Endothelial cell of umbilical vein (primary cell): ENCODE measurements around the gene SAE1. TPM values are rescaled to one million over a fixed set of nuclear protein-coding genes. Genes with fewer than 3 reads are reported as not detected.

ENCODE experiments used
- BruUV-seq: library from RNA; stranded (reverse); fragments of 400-500 nt; replicated peaks from 2 replicates; lab custom pipeline; 2021; lab: Mats Ljungman, UMichigan
- CTCF ChIA-PET: fragments of 300-600, 350-600 bp; sonication (Branson Sonifier 250); formaldehyde crosslinking; loops from one replicate; lab custom pipeline; 2021; ENCODE audit warnings: antibody characterized with exemption, inconsistent platforms; lab: Charles Lee
- POLR2A ChIA-PET: fragments of 300-600, 350-600 bp; sonication (Branson Sonifier 250); formaldehyde crosslinking; loops from one replicate; lab custom pipeline; 2021; ENCODE audit warnings: antibody characterized with exemption, inconsistent platforms; lab: Charles Lee
- DNase-seq: peaks from one replicate; pipeline ENCODE4 v3.0.0-alpha.2; 2011; ENCODE audit warnings: low read depth, low spot score
- FAIRE-seq: peaks from 2 replicates; lab custom pipeline; 2011; peaks lifted over from hg19 to GRCh38; lab: Jason Lieb, UNC
- H2AFZ ChIP-seq: 2 replicates; pipeline ENCODE4 v1.6.0; 2012; ENCODE audit warnings: low read depth, low read length, control low read depth, inconsistent platforms
- H3K27ac ChIP-seq: 2 replicates; pipeline ENCODE4 v1.5.1; 2011; ENCODE audit warnings: low read depth, mild to moderate bottlenecking, control low read depth, low read length, moderate library complexity; ENCODE audit not compliant: insufficient read depth
- H3K27me3 ChIP-seq, 2 experiments: 2 replicates each; pipeline versions ENCODE4 v1.6.0 to v1.6.1; 2011; ENCODE audit warnings: low read length in 2 of 2, mixed read lengths in 1 of 2; ENCODE audit not compliant: control insufficient read depth in 2 of 2, insufficient read depth in 2 of 2
- H3K36me3 ChIP-seq, 2 experiments: 2 replicates in 1 of 2; 3 replicates in 1 of 2; pipeline ENCODE4 v1.5.1; 2011; ENCODE audit warnings: low read length in 2 of 2, mild to moderate bottlenecking in 1 of 2, moderate library complexity in 1 of 2; ENCODE audit not compliant: control insufficient read depth in 2 of 2, insufficient read depth in 2 of 2; ENCODE audit errors: extremely low read depth in 1 of 2
- H3K4me1 ChIP-seq: 3 replicates; pipeline ENCODE4 v1.5.1; 2011; ENCODE audit warnings: mild to moderate bottlenecking, low read length; ENCODE audit not compliant: control insufficient read depth, insufficient read depth; ENCODE audit errors: extremely low read depth
- H3K4me2 ChIP-seq: 2 replicates; pipeline ENCODE4 v1.6.1; 2011; ENCODE audit warnings: low read length, control low read depth, mixed read lengths; ENCODE audit not compliant: insufficient read depth
- H3K4me3 ChIP-seq, 3 experiments: fragments of 200-600 bp in 1 of 3; sonication (generic), shearing (Covaris generic) in 1 of 3; replicated peaks in 1 of 3; 2 replicates each; pipeline ENCODE4 v1.5.1; 2011 to 2016; ENCODE audit warnings: control low read depth in 3 of 3, low read length in 3 of 3, mild to moderate bottlenecking in 2 of 3, inconsistent platforms in 1 of 3, low read depth in 1 of 3, moderate library complexity in 1 of 3; ENCODE audit not compliant: insufficient read depth in 1 of 3
- H3K79me2 ChIP-seq: 2 replicates; pipeline ENCODE4 v1.6.0; 2012; ENCODE audit warnings: low read length, inconsistent platforms; ENCODE audit not compliant: control insufficient read depth, insufficient read depth
- H3K9ac ChIP-seq: replicated peaks from 2 replicates; pipeline ENCODE3; 2011; ENCODE audit warnings: low read length, control low read depth; ENCODE audit not compliant: insufficient read depth; ENCODE audit errors: extremely low read depth
- H3K9me1 ChIP-seq: replicated peaks from 3 replicates; pipeline ENCODE4 v1.6.0; 2011; ENCODE audit warnings: mild to moderate bottlenecking, low read length; ENCODE audit not compliant: control insufficient read depth, insufficient read depth; ENCODE audit errors: extremely low read depth
- H3K9me3 ChIP-seq: replicated peaks from 2 replicates; pipeline ENCODE4 v1.5.1; 2012; ENCODE audit warnings: low read length, inconsistent platforms; ENCODE audit not compliant: control insufficient read depth, insufficient read depth
- H4K20me1 ChIP-seq: replicated peaks from 2 replicates; pipeline ENCODE3; 2011; ENCODE audit warnings: mild to moderate bottlenecking, low read length; ENCODE audit not compliant: control insufficient read depth, insufficient read depth; ENCODE audit errors: extremely low read depth
- CTCF ChIP-seq, 2 donors: IDR thresholded peaks; 1 replicate in 1 of 2; 2 replicates in 1 of 2; pipeline ENCODE4 v1.5.1; 2011; ENCODE audit warnings: low read length in 2 of 2, mild to moderate bottlenecking in 2 of 2, moderate library complexity in 2 of 2, control low read depth in 1 of 2, inconsistent platforms in 1 of 2, low read depth in 1 of 2; ENCODE audit not compliant: insufficient read depth in 1 of 2; ENCODE audit errors: extremely low read depth in 1 of 2
- EZH2 ChIP-seq: IDR thresholded peaks from 2 replicates; pipeline ENCODE4 v1.6.1; 2012; ENCODE audit warnings: borderline replicate concordance, low read depth, mild to moderate bottlenecking, moderate library complexity, low read length, inconsistent platforms; ENCODE audit not compliant: severe bottlenecking
- FOS ChIP-seq: IDR thresholded peaks from 2 replicates; pipeline ENCODE4 v1.6.1; 2011; ENCODE audit warnings: mild to moderate bottlenecking, low read length, moderate library complexity, borderline replicate concordance; ENCODE audit not compliant: insufficient read depth
- GATA2 ChIP-seq: IDR thresholded peaks from 2 replicates; pipeline ENCODE4 v1.7.0; 2011; ENCODE audit warnings: low read depth, mild to moderate bottlenecking, moderate library complexity, mixed read lengths, low read length; ENCODE audit not compliant: insufficient read length, insufficient read depth
- JUN ChIP-seq: IDR thresholded peaks from 2 replicates; pipeline ENCODE4 v1.6.1; 2011; ENCODE audit warnings: borderline replicate concordance, low read depth; ENCODE audit not compliant: insufficient read length, insufficient read depth
- MAX ChIP-seq: IDR thresholded peaks from 2 replicates; pipeline ENCODE4 v1.6.1; 2011; ENCODE audit not compliant: insufficient read depth, insufficient read length
- MYC ChIP-seq: IDR thresholded peaks from one replicate; pipeline ENCODE4 v1.6.1; 2011; ENCODE audit warnings: mild to moderate bottlenecking, low read depth, low read length
- POLR2A ChIP-seq: IDR thresholded peaks from 2 replicates; pipeline ENCODE4 v1.6.1; 2012; ENCODE audit warnings: low read depth, mild to moderate bottlenecking, control low read depth, low read length
- POLR2AphosphoS5 ChIP-seq: IDR thresholded peaks from 2 replicates; pipeline ENCODE4 v1.6.1; 2012; ENCODE audit warnings: low read depth, mild to moderate bottlenecking, control low read depth, low read length, moderate library complexity; ENCODE audit not compliant: insufficient read depth
- dilution Hi-C: fragments of 300-500 bp; cut with MboI; formaldehyde crosslinking; loops from one replicate; pipeline ENCODE4 v1.15.0; 2019; ENCODE audit warnings: low sequenced_read_pairs; ENCODE audit not compliant: extremely low pct_ligation_motif_present
- intact Hi-C: fragments of 100-400 bp; cut with micrococcal nuclease; formaldehyde crosslinking; loops from one replicate; pipeline ENCODE4 v1.10.0; 2022
- polyA plus RNA-seq, 4 experiments: library from polyadenylated mRNA; depleted of rRNA in 3 of 4; stranded (reverse) in 3 of 4; unstranded in 1 of 4; fragments of >200 nt; gene quantifications; 2 replicates each; pipeline versions ENCODE4 v1.2.1 to v1.2.3, GENCODE V29; 2011 to 2012; ENCODE audit warnings: missing spikeins in 1 of 4
- total RNA-seq: library from RNA; stranded (reverse); gene quantifications from 2 replicates; pipeline ENCODE4 v1.2.3, GENCODE V29; 2021

Gene SAE1
- total and polyA plus RNA-seq, 2 donors (not counting 3 experiments of a cell fraction or from before 2014, with no cell fraction given): 165 to 219 TPM

- Histone ChIP-seq H2AFZ (no peak overlapping the region), H3K9me1 (no peaks in the 10 kb centered on the region), H3K9ac (peak overlapping the region; percentile 99), H3K4me2 (peak overlapping the region; percentile 93), H3K36me3 (no peaks in the 10 kb centered on the region), H3K9me3 (no peaks in the 10 kb centered on the region), H3K4me1 (peaks cover 43% of the 10 kb centered on the region), H3K4me3 (peak overlapping the region in 1 of 3 experiments; percentile 93), H3K79me2 (peaks cover 77% of the 10 kb centered on the region), H3K27me3 (no peaks in the 10 kb centered on the region), H3K27ac (peak overlapping the region; percentile 92), H4K20me1 (no peaks in the 10 kb centered on the region)
- DNase-seq: no peak
- ChIA-PET CTCF (interaction anchor here (0.7 to 3.5 kb wide), 4 partner anchors 10 to 30 kb away, joined by 3 to 25 read pairs (median 8); no protein-coding TSS in a partner anchor), POLR2A (no interaction called here)
- intact Hi-C loops: loop anchor here (1.0 kb wide), 1 partner anchor 30 kb away; no protein-coding TSS in a partner anchor
- no peak for FAIRE-seq
- dilution Hi-C loops: no loop called here
- TF ChIP-seq MYC (no peak), MAX (no peak), JUN (no peak), FOS (no peak), POLR2AphosphoS5 (no peak), GATA2 (no peak), POLR2A (no peak), EZH2 (no peak), CTCF (IDR thresholded peaks at IDR 0.05; ENCODE audit: extremely low read depth in 1 of 2, insufficient read depth in 1 of 2, low read depth in 1 of 2, low read length in 2 of 2) (no peak)
- no TSS peak for BruUV-seq
Measured at GRCh38 chr19:47109177-47109540, 21.5 kb upstream of the SAE1 start.
